HG02759 (cell line): ENCODE results near the gene GARIN1A.
"Not testable (repeated sequence)": the region's sequence is repeated elsewhere in the genome, so short reads cannot be mapped to it uniquely, and the experiment has no call there.

ENCODE experiments used
- ATAC-seq: cut with Tn5 transposase; IDR thresholded peaks from one replicate; pipeline ENCODE4 v1.9.1; 2021; ENCODE audit warnings: mild to moderate bottlenecking, moderate library complexity; ENCODE audit not compliant: unreplicated experiment

Gene GARIN1A

GRCh38 chr7:128681794-128682537 lies 9.9 kb downstream of the GARIN1A start:
- peak; percentile 52 for ATAC-seq

GRCh38 chr7:128683270-128683669 lies 11.2 kb downstream of the GARIN1A start:
- ATAC-seq = not testable (repeated sequence)

- ATAC-seq = not testable (repeated sequence)
Observed at GRCh38 chr7:128683738-128684137, 11.6 kb downstream of the GARIN1A start.

GRCh38 chr7:128687131-128687530 lies 15.0 kb downstream of the GARIN1A start:
- no peak for ATAC-seq

- no peak for ATAC-seq
Observed at GRCh38 chr7:128688492-128688891, 16.4 kb downstream of the GARIN1A start.

GRCh38 chr7:128689161-128689935 lies 17.3 kb downstream of the GARIN1A start:
- ATAC-seq = not testable (repeated sequence)

GRCh38 chr7:128691227-128691626 lies 19.1 kb downstream of the GARIN1A start:
- no peak for ATAC-seq

- ATAC-seq = no peak
Observed at GRCh38 chr7:128692623-128693270, 20.7 kb downstream of the GARIN1A start.

GRCh38 chr7:128693373-128694015 lies 21.4 kb downstream of the GARIN1A start:
- ATAC-seq = no peak

GRCh38 chr7:128694738-128695137 lies 22.6 kb downstream of the GARIN1A start:
- no peak for ATAC-seq

GRCh38 chr7:128697302-128697905 lies 25.3 kb downstream of the GARIN1A start:
- ATAC-seq = no peak

- ATAC-seq = no peak
Observed at GRCh38 chr7:128699196-128699712, 27.2 kb downstream of the GARIN1A start.

GRCh38 chr7:128699895-128700294 lies 27.8 kb downstream of the GARIN1A start:
- no peak for ATAC-seq

- no peak for ATAC-seq
Observed at GRCh38 chr7:128701062-128701785, 29.1 kb downstream of the GARIN1A start.

GRCh38 chr7:128703609-128704241 lies 31.6 kb downstream of the GARIN1A start:
- ATAC-seq = no peak

- ATAC-seq = no peak
Observed at GRCh38 chr7:128705891-128706333, 33.8 kb downstream of the GARIN1A start.

GRCh38 chr7:128707752-128708151 lies 35.7 kb downstream of the GARIN1A start:
- ATAC-seq = no peak

GRCh38 chr7:128708235-128708634 lies 36.1 kb downstream of the GARIN1A start:
- no peak for ATAC-seq

- ATAC-seq = no peak
Observed at GRCh38 chr7:128708824-128709223, 36.7 kb downstream of the GARIN1A start.
